ENCODE data around the gene ZGPAT.
"Not testable (repeated sequence)": the region's sequence is repeated elsewhere in the genome, so short reads cannot be mapped to it uniquely, and the experiment has no call there.

Gene ZGPAT

GRCh38 chr20:63702751-63703470, 4.9 kb upstream of the ZGPAT start:
- DNase-seq (ENCODE audit: low read depth in 2 of 2, low spot score in 1 of 2): no peak

DNA sequence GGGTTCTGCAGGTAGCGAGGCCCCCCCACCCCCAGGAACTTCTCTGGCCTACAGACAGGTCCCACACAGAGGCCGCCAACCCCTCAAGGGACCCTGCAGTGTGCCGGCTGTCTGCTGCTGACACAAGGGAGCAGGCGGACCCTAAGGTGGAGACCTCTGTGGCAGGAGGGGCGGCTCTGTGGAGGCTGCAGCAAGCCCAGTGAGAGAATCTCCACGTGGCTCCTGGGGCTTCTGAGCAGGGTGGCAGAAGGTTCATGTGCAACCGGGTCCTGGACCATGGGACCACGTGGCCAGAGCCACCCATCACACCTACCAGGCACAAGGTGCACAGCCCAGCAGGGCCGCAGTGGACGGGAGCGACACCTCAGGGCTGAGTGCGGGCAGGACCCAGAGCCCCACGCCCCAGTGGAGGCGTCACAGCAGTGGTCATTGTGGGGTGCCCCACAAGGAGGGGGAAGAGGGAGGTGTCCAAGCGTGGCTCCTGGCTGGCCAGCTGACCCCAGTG, 4.3 kb upstream of the ZGPAT start:
- DNase-seq (ENCODE audit: low read depth in 2 of 2, low spot score in 1 of 2): no peak

DNA sequence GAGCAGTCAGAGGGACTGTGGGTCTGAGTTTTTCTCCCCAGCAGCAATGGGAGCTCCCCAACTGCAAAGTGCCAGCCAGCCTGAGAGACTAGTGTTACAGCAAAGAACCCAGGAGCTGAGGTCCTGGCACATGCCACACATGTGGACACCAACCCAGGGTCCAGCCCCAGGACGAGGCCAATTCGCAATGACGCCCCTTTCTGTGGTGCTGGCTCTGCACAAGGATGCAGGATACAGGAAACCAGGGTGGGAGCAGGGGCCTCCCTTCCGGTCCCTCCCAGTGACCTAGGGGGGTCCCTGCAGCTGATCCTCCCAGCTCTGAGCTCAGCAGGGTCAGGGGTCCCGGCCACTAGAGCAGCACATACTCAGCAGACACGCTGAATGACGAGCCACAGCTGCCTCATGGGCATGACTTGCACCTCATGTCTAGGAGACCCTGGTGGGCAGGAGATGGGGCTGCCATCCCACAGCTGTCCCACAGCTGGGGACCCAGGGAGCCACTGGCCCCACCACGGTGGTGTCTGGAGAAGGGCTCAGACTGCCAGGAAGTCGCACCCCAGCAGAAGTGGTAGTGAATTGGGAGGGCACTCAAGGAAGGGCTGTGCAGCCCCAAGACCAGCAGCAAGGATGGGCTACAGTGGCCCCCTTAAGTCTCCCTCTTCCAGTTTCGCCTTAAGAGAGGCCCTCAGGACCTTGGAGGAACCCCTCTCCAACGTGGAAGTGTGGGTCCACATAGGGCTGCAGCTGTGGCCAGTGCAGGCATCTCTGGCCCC, 3.7 kb upstream of the ZGPAT start:
- DNase-seq (ENCODE audit: low read depth in 2 of 2, low spot score in 1 of 2): no peak

DNA sequence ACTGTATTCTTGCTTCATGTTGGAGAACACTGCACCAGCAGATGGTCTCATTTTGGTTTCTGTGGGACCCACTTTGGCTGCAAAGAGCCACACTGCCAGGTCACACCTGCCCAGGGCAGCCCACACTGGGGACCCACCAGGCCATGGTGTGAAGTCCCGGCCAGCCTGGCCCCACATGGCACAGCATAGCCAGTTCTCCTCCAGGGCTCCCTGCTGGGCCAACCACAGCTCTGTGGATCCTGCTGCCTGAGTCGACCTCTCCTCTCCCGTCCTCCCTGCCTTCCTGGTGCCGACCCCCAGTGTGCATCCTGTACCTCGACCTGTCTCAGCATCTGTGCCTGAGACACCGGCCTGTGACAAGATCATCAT, 3.1 kb upstream of the ZGPAT start:
- no peak for DNase-seq (ENCODE audit: low read depth in 2 of 2, low spot score in 1 of 2)

DNA sequence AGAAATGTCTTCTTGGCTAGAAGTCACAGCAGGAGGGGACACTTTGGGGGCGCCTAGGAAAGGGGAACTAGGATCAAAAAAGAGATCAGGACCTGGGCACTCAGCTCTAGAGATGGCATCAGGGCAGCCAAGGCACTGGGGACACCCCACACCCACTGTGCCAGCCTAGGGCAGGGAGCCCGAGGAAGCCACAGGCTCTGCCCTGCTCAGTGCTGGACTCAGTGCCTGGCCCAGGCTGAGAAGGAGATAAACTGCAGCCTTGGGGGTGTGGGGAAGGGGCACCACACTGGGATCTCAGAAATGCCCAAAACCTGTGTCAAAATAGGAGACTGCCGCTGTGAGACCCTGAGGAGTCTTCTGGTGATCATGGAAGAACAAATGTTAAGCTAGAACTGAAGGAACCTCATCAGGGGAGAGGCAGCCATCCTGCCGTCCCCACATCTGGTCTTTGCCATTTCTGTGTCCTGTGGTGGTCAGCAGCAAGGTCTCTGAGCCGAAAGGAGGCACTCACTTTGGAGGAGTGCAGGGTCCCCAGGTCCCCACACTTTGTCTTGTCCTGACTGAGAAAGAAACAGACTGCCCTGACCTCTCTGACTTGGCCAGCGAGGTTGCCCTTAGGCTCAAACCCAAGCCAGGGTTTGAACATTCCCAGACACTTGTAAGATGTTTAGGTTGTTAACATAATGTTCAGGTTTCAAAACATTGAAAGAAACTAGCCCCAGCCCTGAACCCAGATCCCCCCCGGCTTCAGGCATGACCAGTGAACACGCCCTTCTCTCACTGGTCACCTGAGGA, 2.4 kb upstream of the ZGPAT start:
- DNase-seq (ENCODE audit: low read depth in 2 of 2, low spot score in 1 of 2): no peak

DNA sequence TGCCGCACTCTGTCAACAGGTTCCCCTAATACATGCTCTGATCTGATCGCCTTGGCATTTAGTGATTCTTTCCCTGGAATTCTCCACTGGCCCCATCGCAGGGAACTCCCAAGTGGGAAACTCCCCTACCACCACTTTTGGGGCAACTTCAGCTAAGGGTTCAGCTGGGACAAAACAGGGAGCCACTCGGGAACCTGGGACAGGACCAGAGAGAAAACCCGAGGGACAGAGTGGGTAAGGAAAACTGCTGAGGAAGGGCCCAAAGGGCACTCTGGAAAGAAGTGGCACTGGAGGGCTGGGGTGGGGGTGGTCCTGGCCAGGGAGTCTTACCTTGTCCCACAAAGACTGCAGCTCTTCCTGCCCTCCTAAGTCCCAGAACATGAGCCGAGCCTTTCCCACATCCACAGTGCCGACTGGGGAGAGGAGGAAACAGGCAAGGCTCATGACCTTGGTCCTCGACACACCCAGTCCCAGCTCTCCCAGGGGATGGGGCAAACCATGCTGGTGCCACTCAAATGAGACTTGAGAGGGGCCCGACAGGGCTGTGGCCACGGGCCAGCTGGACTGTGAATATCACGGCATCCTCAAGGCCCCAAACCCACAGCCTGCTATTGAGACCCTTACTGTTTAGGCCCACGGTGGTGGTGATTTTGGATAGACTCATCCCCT, 1.7 kb upstream of the ZGPAT start:
- DNase-seq (ENCODE audit: low read depth in 2 of 2, low spot score in 1 of 2): no peak

GRCh38 chr20:63706852-63707557, 834 bp upstream of the ZGPAT start:
- DNase-seq (ENCODE audit: low read depth in 2 of 2, low spot score in 1 of 2): peak in 1 of 2 donors; percentile 35

GRCh38 chr20:63708301-63709148, 686 bp downstream of the ZGPAT start:
- DNase-seq (ENCODE audit: low read depth in 2 of 2, low spot score in 1 of 2): no peak

- no peak for DNase-seq (ENCODE audit: low read depth in 2 of 2, low spot score in 1 of 2)
Observed at GRCh38 chr20:63709149-63709527, 1.3 kb downstream of the ZGPAT start.

GRCh38 chr20:63711085-63711645, 3.3 kb downstream of the ZGPAT start:
- DNase-seq (ENCODE audit: low read depth in 2 of 2, low spot score in 1 of 2): no peak

DNA sequence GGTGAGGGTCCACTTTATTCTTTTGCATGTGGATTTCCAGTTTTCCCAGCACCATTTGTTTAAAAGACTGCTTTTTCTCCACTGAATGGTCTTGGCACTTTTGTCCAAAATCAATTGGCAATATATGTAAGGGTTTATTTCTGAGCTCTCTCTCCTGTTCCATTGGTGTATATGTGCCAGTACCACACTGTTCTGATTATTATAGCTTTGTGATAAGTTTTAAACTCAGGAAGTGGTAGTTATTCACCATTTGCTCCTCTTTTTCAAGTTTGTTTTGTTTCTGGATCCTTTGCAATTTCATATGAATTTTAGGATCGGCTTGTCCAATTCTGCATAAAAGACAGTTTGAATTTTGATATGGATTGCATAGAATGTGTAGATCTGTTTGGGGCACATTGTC, 4.4 kb downstream of the ZGPAT start:
- DNase-seq (ENCODE audit: low read depth in 2 of 2, low spot score in 1 of 2): no peak

DNA sequence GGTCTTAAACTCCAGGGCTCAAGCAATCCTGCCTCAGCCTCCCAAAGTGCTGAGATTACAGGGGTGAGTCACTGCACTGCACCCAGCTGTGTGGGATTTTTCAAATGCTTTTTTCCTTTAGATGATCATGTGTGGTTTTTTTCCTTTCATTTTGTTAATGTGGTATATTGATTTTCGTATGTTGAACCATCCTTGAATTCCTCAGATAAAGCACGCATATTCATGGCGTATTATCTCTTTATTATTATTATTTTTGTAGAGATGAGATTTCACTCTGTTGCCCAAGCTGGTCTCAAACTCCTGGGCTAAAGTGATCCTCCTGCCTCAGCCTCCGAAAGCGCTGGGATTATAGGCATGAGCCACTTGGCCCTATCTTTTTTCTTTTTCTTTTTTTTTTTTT, 7.0 kb downstream of the ZGPAT start:
- no peak for DNase-seq (ENCODE audit: low read depth in 2 of 2, low spot score in 1 of 2)

DNA sequence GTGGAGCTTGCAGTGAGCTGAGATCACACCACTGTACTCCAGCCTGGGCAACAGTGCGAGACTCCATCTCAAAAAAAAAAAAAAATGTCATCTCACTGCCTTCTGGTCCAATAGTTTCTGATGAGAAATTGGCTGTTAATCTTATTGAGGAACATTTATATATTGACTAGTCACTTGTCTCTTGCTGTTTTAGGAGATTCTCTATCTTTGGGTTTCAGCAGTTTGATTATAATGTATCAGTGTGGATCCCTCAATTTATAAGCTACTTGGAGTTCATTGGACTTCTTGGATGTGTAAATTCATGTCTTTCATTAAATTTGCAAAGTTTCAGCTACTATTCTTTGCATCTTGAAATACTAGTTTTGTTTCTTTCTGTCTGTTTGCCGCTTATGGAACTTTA, 11.2 kb downstream of the ZGPAT start:
- DNase-seq (ENCODE audit: low read depth in 2 of 2, low spot score in 1 of 2): no peak

- DNase-seq (ENCODE audit: low read depth in 2 of 2, low spot score in 1 of 2): not testable (repeated sequence)
Observed at GRCh38 chr20:63722967-63723622, 15.3 kb downstream of the ZGPAT start.

GRCh38 chr20:63730189-63730733, 22.4 kb downstream of the ZGPAT start:
- DNase-seq (ENCODE audit: low read depth in 2 of 2, low spot score in 1 of 2): not testable (repeated sequence)

GRCh38 chr20:63731410-63731809, 23.6 kb downstream of the ZGPAT start:
- DNase-seq (ENCODE audit: low read depth in 2 of 2, low spot score in 1 of 2): no peak

DNA sequence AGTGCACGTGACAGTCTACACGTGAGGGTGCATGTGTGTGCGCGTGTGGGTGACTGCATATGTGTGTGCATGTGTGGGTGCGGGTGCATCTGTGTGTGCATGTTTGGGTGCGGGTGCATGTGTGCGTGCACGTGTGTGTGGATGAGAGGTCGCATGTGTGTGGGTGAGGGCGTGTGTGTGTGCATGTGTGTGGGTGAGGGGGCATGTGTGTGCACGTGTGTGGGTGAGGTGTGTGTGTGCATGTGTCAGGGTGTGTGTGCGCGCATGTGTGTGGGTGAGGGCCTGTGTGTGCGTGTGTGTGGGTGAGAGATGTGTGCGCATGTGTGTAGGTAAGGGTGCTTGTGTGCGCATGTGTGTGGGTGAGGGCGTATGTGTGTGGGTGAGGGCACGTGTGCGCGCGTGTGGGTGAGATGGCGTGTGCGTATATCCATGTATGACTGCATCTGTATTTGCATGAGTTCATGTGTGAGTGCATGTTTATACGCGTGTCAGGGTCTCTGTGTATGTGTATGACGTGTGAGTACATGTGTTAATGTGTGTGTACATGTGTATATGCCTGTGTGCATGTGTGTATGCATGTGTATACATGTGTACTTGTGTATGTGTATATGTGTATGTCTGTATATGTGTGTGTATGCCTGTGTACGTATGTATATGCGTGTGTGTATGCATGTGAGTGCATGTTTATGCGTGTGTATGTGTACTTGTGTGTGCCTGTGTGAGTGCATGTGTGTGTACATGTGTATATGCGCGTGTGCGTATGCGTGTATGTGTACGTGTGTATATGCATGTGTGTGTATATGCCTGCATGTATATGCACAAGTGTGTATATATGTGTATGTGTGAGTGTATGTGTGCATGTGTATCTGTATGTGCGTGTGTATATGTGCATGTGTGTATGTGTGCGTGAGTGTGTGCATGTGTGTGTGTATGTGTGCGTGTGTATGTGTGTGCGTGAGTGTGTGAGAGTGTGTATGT, 24.6 kb downstream of the ZGPAT start:
- no peak for DNase-seq (ENCODE audit: low read depth in 2 of 2, low spot score in 1 of 2)
